H9 (cell line): ENCODE results near the gene SCLY. TPM values are rescaled to one million over a fixed set of nuclear protein-coding genes. Genes with fewer than 3 reads are reported as not detected.

Experiments used
- DNase-seq: peaks from one replicate; pipeline ENCODE4 v3.0.0-alpha.2; 2017
- H2AFZ ChIP-seq: one replicate; pipeline ENCODE4 v1.6.1; 2013; ENCODE audit warnings: mild to moderate bottlenecking, low read length, control low read depth, moderate library complexity
- H2AK5ac ChIP-seq: 2 replicates; pipeline ENCODE4 v1.6.1; 2013; ENCODE audit warnings: low read length, control low read depth, mixed read lengths; ENCODE audit not compliant: insufficient read length
- H2BK120ac ChIP-seq: one replicate; pipeline ENCODE4 v1.6.1; 2013; ENCODE audit warnings: low read depth, mild to moderate bottlenecking, low read length, control low read depth, inconsistent platforms; ENCODE audit not compliant: poor library complexity, severe bottlenecking
- H2BK12ac ChIP-seq: 2 replicates; pipeline ENCODE4 v1.6.1; 2013; ENCODE audit warnings: low read length, control low read depth, mixed read lengths, low read depth; ENCODE audit not compliant: insufficient read length
- H2BK15ac ChIP-seq: 2 replicates; pipeline ENCODE4 v1.6.1; 2013; ENCODE audit warnings: low read depth, low read length, control low read depth
- H2BK20ac ChIP-seq: one replicate; pipeline ENCODE4 v1.6.1; 2013; ENCODE audit warnings: low read depth, mild to moderate bottlenecking, low read length, control low read depth, inconsistent platforms; ENCODE audit not compliant: poor library complexity, severe bottlenecking
- H2BK5ac ChIP-seq: 2 replicates; pipeline ENCODE4 v1.6.1; 2013; ENCODE audit warnings: low read length, control low read depth, mixed read lengths; ENCODE audit not compliant: insufficient read length
- H3K14ac ChIP-seq: 2 replicates; pipeline ENCODE4 v1.6.1; 2013; ENCODE audit warnings: low read length, control low read depth; ENCODE audit not compliant: insufficient read depth
- H3K18ac ChIP-seq: 2 replicates; pipeline ENCODE4 v1.6.1; 2013; ENCODE audit warnings: low read depth, mild to moderate bottlenecking, mixed read lengths, low read length, control low read depth; ENCODE audit not compliant: insufficient read length
- H3K23ac ChIP-seq: 2 replicates; pipeline ENCODE4 v1.6.1; 2013; ENCODE audit warnings: low read length, control low read depth, mixed read lengths, low read depth; ENCODE audit not compliant: insufficient read length
- H3K23me2 ChIP-seq: 2 replicates; pipeline ENCODE4 v1.6.1; 2013; ENCODE audit warnings: low read depth, mild to moderate bottlenecking, mixed read lengths, low read length, control low read depth; ENCODE audit not compliant: insufficient read length, poor library complexity, severe bottlenecking
- H3K27ac ChIP-seq: 2 replicates; pipeline ENCODE4 v1.5.1; 2013; ENCODE audit warnings: low read length, control low read depth, mixed read lengths, low read depth; ENCODE audit not compliant: insufficient read length
- H3K27me3 ChIP-seq: 2 replicates; pipeline ENCODE4 v1.6.1; 2013; ENCODE audit warnings: low read length, control low read depth, inconsistent platforms; ENCODE audit not compliant: insufficient read depth
- H3K4ac ChIP-seq: 2 replicates; pipeline ENCODE4 v1.6.1; 2013; ENCODE audit warnings: low read depth, mild to moderate bottlenecking, control low read depth, inconsistent platforms, low read length, moderate library complexity
- H3K4me1 ChIP-seq: 2 replicates; pipeline ENCODE4 v1.6.1; 2013; ENCODE audit warnings: low read length, control low read depth, inconsistent platforms; ENCODE audit not compliant: insufficient read depth
- H3K4me2 ChIP-seq: 2 replicates; pipeline ENCODE4 v1.6.1; 2013; ENCODE audit warnings: low read length, control low read depth, mixed read lengths; ENCODE audit not compliant: insufficient read length, insufficient read depth
- H3K56ac ChIP-seq: 2 replicates; pipeline ENCODE4 v1.6.1; 2013; ENCODE audit warnings: low read depth, mild to moderate bottlenecking, mixed read lengths, low read length, control low read depth; ENCODE audit not compliant: insufficient read length
- H3K79me1 ChIP-seq: 2 replicates; pipeline ENCODE4 v1.6.1; 2013; ENCODE audit warnings: low read depth, mild to moderate bottlenecking, moderate library complexity, low read length, control low read depth, inconsistent platforms; ENCODE audit not compliant: insufficient read depth, poor library complexity, severe bottlenecking
- H3K79me2 ChIP-seq: 2 replicates; pipeline ENCODE4 v1.6.1; 2013; ENCODE audit warnings: low read length, control low read depth, inconsistent platforms; ENCODE audit not compliant: insufficient read depth
- H3K9ac ChIP-seq: 2 replicates; pipeline ENCODE4 v1.6.1; 2013; ENCODE audit warnings: low read length, control low read depth, mixed read lengths; ENCODE audit not compliant: insufficient read length; ENCODE audit errors: extremely low read depth
- H3K9me3 ChIP-seq: one replicate; pipeline ENCODE4 v1.6.1; 2013; ENCODE audit warnings: low read depth, low read length, inconsistent platforms; ENCODE audit not compliant: control insufficient read depth
- H3T11ph ChIP-seq: one replicate; pipeline ENCODE4 v1.6.1; 2013; ENCODE audit warnings: mild to moderate bottlenecking, low read length, control low read depth, inconsistent platforms
- H4K20me1 ChIP-seq: one replicate; pipeline ENCODE4 v1.6.1; 2013; ENCODE audit not compliant: control insufficient read depth, insufficient read length, insufficient read depth
- H4K5ac ChIP-seq: 2 replicates; pipeline ENCODE4 v1.6.1; 2013; ENCODE audit warnings: low read depth, mild to moderate bottlenecking, mixed read lengths, low read length, control low read depth; ENCODE audit not compliant: insufficient read length
- H4K8ac ChIP-seq: replicated peaks from 2 replicates; pipeline ENCODE4 v1.6.1; 2013; ENCODE audit warnings: low read length, control low read depth, mixed read lengths, low read depth; ENCODE audit not compliant: insufficient read length
- H4K91ac ChIP-seq: 2 replicates; pipeline ENCODE4 v1.6.1; 2013; ENCODE audit warnings: low read depth, mild to moderate bottlenecking, moderate library complexity, mixed read lengths, low read length, control low read depth; ENCODE audit not compliant: insufficient read length
- H3K27ac Mint-ChIP-seq, 3 experiments: 2 replicates in 2 of 3; 3 replicates in 1 of 3; pipeline ENCODE4 v1.8.0; 2020 to 2021; ENCODE audit warnings: mixed read lengths in 3 of 3, mild to moderate bottlenecking in 1 of 3, moderate library complexity in 1 of 3
- H3K27me3 Mint-ChIP-seq: 2 replicates; pipeline ENCODE4 v1.8.0; 2021; ENCODE audit warnings: low read depth, mild to moderate bottlenecking, moderate library complexity, mixed read lengths
- H3K36me3 Mint-ChIP-seq, 3 experiments: 2 replicates in 2 of 3; 3 replicates in 1 of 3; pipeline ENCODE4 v1.8.0; 2020 to 2021; ENCODE audit warnings: low read depth in 3 of 3, mixed read lengths in 3 of 3; ENCODE audit not compliant: insufficient read depth in 1 of 3
- H3K4me1 Mint-ChIP-seq, 2 experiments: 2 replicates each; pipeline ENCODE4 v1.8.0; 2020; ENCODE audit warnings: mixed read lengths in 2 of 2
- H3K4me3 Mint-ChIP-seq, 2 experiments: 2 replicates in 1 of 2; 3 replicates in 1 of 2; pipeline ENCODE4 v1.8.0; 2020 to 2021; ENCODE audit warnings: mild to moderate bottlenecking in 2 of 2, mixed read lengths in 2 of 2, moderate library complexity in 1 of 2
- H3K9me3 Mint-ChIP-seq, 2 experiments: 2 replicates in 1 of 2; 3 replicates in 1 of 2; pipeline ENCODE4 v1.8.0; 2020; ENCODE audit warnings: mild to moderate bottlenecking in 2 of 2, mixed read lengths in 2 of 2, moderate library complexity in 1 of 2
- WGBS: extraction: QIAGEN DNeasy Blood & Tissue Kit; methylation state at CpG from one replicate; pipeline ENCODE4 v1.1.7; 2013; ENCODE audit warnings: missing lambda C conversion rate, low lambda C conversion rate, mixed read lengths; ENCODE audit not compliant: insufficient read length; ENCODE audit errors: extremely low coverage; 5-methylcytosine and 5-hydroxymethylcytosine counted together
- total RNA-seq: library from RNA; stranded (reverse); gene quantifications from 2 replicates; pipeline ENCODE4 v1.2.1, GENCODE V29; 2021
- TF ChIP-seq, protein P1 (sequence below): fragments of 200-600 bp; sonication (generic); conservative IDR thresholded peaks from 3 replicates; pipeline ENCODE4 v1.8.0; 2021; ENCODE audit warnings: antibody characterized with exemption, mild to moderate bottlenecking

The SCLY gene
- total RNA-seq, 1 experiment from 2014 or later, result 55.3 TPM

DNA sequence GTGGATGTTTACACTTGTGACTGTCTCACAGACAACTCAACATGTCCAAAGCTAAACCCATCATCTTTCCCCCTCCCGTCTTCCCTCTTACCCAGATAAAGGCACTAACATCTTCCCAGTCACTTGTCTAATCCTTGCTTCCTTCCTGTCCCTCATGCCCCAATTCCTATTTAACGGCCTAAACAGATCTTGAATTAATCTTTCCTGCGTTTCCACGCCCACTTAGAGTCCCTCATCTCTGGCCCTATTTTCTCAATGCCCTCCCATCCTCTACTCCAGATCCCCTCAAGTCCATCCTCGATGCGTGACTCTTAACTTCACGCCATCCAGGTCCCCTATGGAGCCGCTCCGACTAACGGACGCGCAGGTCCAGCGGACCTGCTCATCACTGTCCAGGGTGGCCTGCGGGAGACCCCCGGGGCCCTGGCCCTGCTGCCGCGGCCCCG is 682 bp upstream of the SCLY start:
- no peak overlapping the region for H2AFZ ChIP-seq
- no peak for DNase-seq
- TF ChIP-seq, protein P1, sequence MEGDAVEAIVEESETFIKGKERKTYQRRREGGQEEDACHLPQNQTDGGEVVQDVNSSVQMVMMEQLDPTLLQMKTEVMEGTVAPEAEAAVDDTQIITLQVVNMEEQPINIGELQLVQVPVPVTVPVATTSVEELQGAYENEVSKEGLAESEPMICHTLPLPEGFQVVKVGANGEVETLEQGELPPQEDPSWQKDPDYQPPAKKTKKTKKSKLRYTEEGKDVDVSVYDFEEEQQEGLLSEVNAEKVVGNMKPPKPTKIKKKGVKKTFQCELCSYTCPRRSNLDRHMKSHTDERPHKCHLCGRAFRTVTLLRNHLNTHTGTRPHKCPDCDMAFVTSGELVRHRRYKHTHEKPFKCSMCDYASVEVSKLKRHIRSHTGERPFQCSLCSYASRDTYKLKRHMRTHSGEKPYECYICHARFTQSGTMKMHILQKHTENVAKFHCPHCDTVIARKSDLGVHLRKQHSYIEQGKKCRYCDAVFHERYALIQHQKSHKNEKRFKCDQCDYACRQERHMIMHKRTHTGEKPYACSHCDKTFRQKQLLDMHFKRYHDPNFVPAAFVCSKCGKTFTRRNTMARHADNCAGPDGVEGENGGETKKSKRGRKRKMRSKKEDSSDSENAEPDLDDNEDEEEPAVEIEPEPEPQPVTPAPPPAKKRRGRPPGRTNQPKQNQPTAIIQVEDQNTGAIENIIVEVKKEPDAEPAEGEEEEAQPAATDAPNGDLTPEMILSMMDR, result no peak
- Mint-ChIP-seq H3K9me3 (no peaks in the 10 kb centered on the region; a peak in 1 of 5 replicates), H3K4me3 (peak overlapping the region; percentile 88 to 90), H3K27ac (peak overlapping the region; percentile 16 to 84 (median 82); a peak in 6 of 7 replicates), H3K4me1 (peaks cover 27 to 34% of the 10 kb centered on the region in 2 experiments), H3K27me3 (peaks cover 8% of the 10 kb centered on the region; the same call in 1 of the 2 replicates), H3K36me3 (peaks cover 11 to 20% (median 16%) of the 10 kb centered on the region in 3 experiments)
- no peak overlapping the region for H2BK120ac ChIP-seq
- peak overlapping the region; percentile 84 for H3K9ac ChIP-seq
- H4K20me1 ChIP-seq, result no peaks in the 10 kb centered on the region
- no peak overlapping the region for H3K56ac ChIP-seq
- no peak overlapping the region for H3K4ac ChIP-seq
- peak overlapping the region; percentile 79 for H3K4me2 ChIP-seq
- no peaks in the 10 kb centered on the region for H3K27me3 ChIP-seq
- peaks cover 6% of the 10 kb centered on the region for H3K4me1 ChIP-seq
- no CpG with 5 or more reads among the region's 18 CpGs for WGBS
- H3K23ac ChIP-seq, result no peak overlapping the region
- H4K5ac ChIP-seq, result no peak overlapping the region
- no peak overlapping the region for H2BK15ac ChIP-seq
- no peak overlapping the region for H4K8ac ChIP-seq
- H3K9me3 ChIP-seq, result no peaks in the 10 kb centered on the region
- H3K27ac ChIP-seq, result no peak overlapping the region
- peaks cover 4% of the 10 kb centered on the region for H3K79me1 ChIP-seq
- H2AK5ac ChIP-seq, result no peak overlapping the region
- H3T11ph ChIP-seq, result no peak overlapping the region
- H3K18ac ChIP-seq, result peak overlapping the region; percentile 66
- peaks cover 9% of the 10 kb centered on the region for H3K23me2 ChIP-seq
- H3K79me2 ChIP-seq, result peaks cover 2% of the 10 kb centered on the region; the same call in 1 of the 2 replicates
- H2BK12ac ChIP-seq, result no peak overlapping the region
- H2BK5ac ChIP-seq, result no peak overlapping the region
- H2BK20ac ChIP-seq, result no peak overlapping the region
- peak overlapping the region; percentile 88; the same call in 1 of the 2 replicates for H3K14ac ChIP-seq
- H4K91ac ChIP-seq, result no peak overlapping the region
